Liver (tissue), 9 donors: ENCODE measurements around the gene ALKAL2. TPM values are rescaled to one million over a fixed set of nuclear protein-coding genes. Genes with fewer than 3 reads are reported as not detected.

Source experiments
- DNase-seq: peaks from one replicate; pipeline ENCODE4 v3.0.0-alpha.2; 2017; ENCODE audit warnings: low spot score
- H3K27ac ChIP-seq, 2 donors: one replicate each; pipeline ENCODE4 v1.7.0; 2013; ENCODE audit warnings: inconsistent platforms in 2 of 2, low read length in 2 of 2, control low read depth in 1 of 2, low read depth in 1 of 2, mild to moderate bottlenecking in 1 of 2
- H3K27me3 ChIP-seq, 4 donors: one replicate each; pipeline versions ENCODE4 v1.6.1 to v1.7.0; 2013; ENCODE audit warnings: low read length in 3 of 4, inconsistent platforms in 1 of 4, mild to moderate bottlenecking in 1 of 4, moderate library complexity in 1 of 4; ENCODE audit not compliant: control insufficient read depth in 4 of 4, insufficient read depth in 4 of 4
- H3K36me3 ChIP-seq, 4 donors: one replicate each; pipeline versions ENCODE4 v1.6.1 to v1.7.0; 2013; ENCODE audit warnings: low read length in 3 of 4, mild to moderate bottlenecking in 3 of 4, low read depth in 1 of 4, moderate library complexity in 1 of 4; ENCODE audit not compliant: control insufficient read depth in 4 of 4, insufficient read depth in 3 of 4
- H3K4me1 ChIP-seq, 4 donors: one replicate each; pipeline versions ENCODE4 v1.6.1 to v1.7.0; 2013; ENCODE audit warnings: low read length in 3 of 4, mild to moderate bottlenecking in 3 of 4, moderate library complexity in 1 of 4; ENCODE audit not compliant: control insufficient read depth in 4 of 4, insufficient read depth in 4 of 4
- H3K4me3 ChIP-seq, 3 donors: one replicate each; pipeline versions ENCODE4 v1.6.1 to v1.7.0; 2013; ENCODE audit warnings: low read length in 3 of 3, control low read depth in 1 of 3, low read depth in 1 of 3, mild to moderate bottlenecking in 1 of 3
- H3K9ac ChIP-seq, 2 donors: one replicate each; pipeline ENCODE4 v1.7.0; 2013; ENCODE audit warnings: low read length in 2 of 2, mild to moderate bottlenecking in 2 of 2, moderate library complexity in 2 of 2, control low read depth in 1 of 2, low read depth in 1 of 2
- H3K9me3 ChIP-seq, 4 donors: one replicate each; pipeline versions ENCODE4 v1.6.1 to v1.7.0; 2013; ENCODE audit warnings: low read length in 3 of 4; ENCODE audit not compliant: control insufficient read depth in 4 of 4
- ATF3 ChIP-seq: IDR thresholded peaks from 2 replicates; pipeline ENCODE4 v1.6.1; 2016; ENCODE audit warnings: antibody characterized with exemption
- CTCF ChIP-seq: fragments of 150-350 bp; IDR thresholded peaks from 2 replicates; pipeline ENCODE4 v1.5.1; 2017; ENCODE audit warnings: improper control_type of control experiment, low read depth, low read length; ENCODE audit not compliant: missing input control
- EGR1 ChIP-seq, 2 donors: IDR thresholded peaks; 2 replicates each; pipeline ENCODE4 v1.6.1; 2016 to 2018; ENCODE audit warnings: antibody characterized with exemption in 2 of 2, low read depth in 2 of 2
- FOXA1 ChIP-seq: IDR thresholded peaks from 2 replicates; pipeline ENCODE4 v1.6.1; 2016; ENCODE audit warnings: antibody characterized with exemption
- FOXA2 ChIP-seq: IDR thresholded peaks from 2 replicates; pipeline ENCODE4 v1.6.1; 2016; ENCODE audit warnings: antibody characterized with exemption
- GABPA ChIP-seq, 2 donors: IDR thresholded peaks in 1 of 2; conservative IDR thresholded peaks in 1 of 2; 2 replicates each; pipeline ENCODE4 v1.6.1; 2016; ENCODE audit warnings: antibody characterized with exemption in 2 of 2, mild to moderate bottlenecking in 1 of 2, moderate library complexity in 1 of 2
- HNF4A ChIP-seq, 2 donors: conservative IDR thresholded peaks; 2 replicates each; pipeline ENCODE4 v1.6.1; 2016; ENCODE audit warnings: antibody characterized with exemption in 2 of 2, mild to moderate bottlenecking in 2 of 2
- HNF4G ChIP-seq: IDR thresholded peaks from 2 replicates; pipeline ENCODE4 v1.6.1; 2016; ENCODE audit warnings: antibody characterized with exemption
- JUND ChIP-seq, 2 donors: IDR thresholded peaks; 2 replicates each; pipeline ENCODE4 v1.6.1; 2016; ENCODE audit warnings: antibody characterized with exemption in 2 of 2
- MAX ChIP-seq: IDR thresholded peaks from 2 replicates; pipeline ENCODE4 v1.6.1; 2016; ENCODE audit warnings: antibody characterized with exemption
- NR2F2 ChIP-seq: IDR thresholded peaks from 2 replicates; pipeline ENCODE4 v1.6.1; 2016; ENCODE audit warnings: antibody characterized with exemption
- REST ChIP-seq: IDR thresholded peaks from 2 replicates; pipeline ENCODE4 v1.6.1; 2016; ENCODE audit warnings: antibody characterized with exemption, mild to moderate bottlenecking
- RXRA ChIP-seq, 2 donors: IDR thresholded peaks; 2 replicates each; pipeline ENCODE4 v1.6.1; 2017 to 2018; ENCODE audit warnings: antibody characterized with exemption in 2 of 2, mild to moderate bottlenecking in 1 of 2
- SP1 ChIP-seq: IDR thresholded peaks from 2 replicates; pipeline ENCODE4 v1.6.1; 2018; ENCODE audit warnings: antibody characterized with exemption, mild to moderate bottlenecking
- TAF1 ChIP-seq: conservative IDR thresholded peaks from 2 replicates; pipeline ENCODE4 v1.6.1; 2016; ENCODE audit warnings: antibody characterized with exemption, mild to moderate bottlenecking
- YY1 ChIP-seq: IDR thresholded peaks from 2 replicates; pipeline ENCODE4 v1.6.1; 2016; ENCODE audit warnings: antibody characterized with exemption, mild to moderate bottlenecking
- WGBS: extraction: QIAGEN DNeasy Blood & Tissue Kit; methylation state at CpG from one replicate; pipeline ENCODE4 v1.1.7; 2013; 5-methylcytosine and 5-hydroxymethylcytosine counted together
- polyA plus RNA-seq, 2 donors: library from polyadenylated mRNA; stranded (reverse) in 1 of 2; unstranded in 1 of 2; fragments of 200-250 nt in 1 of 2; fragments of >200 nt in 1 of 2; fragmentation: Nextera tagmentation in 1 of 2; extraction: Ambion mirVana in 1 of 2; gene quantifications; one replicate each; pipeline versions ENCODE4 v1.2.1 to v1.2.3, GENCODE V29; 2013 to 2015
- total RNA-seq, 2 donors: library from RNA; depleted of rRNA; stranded (reverse); fragments of >200 nt; gene quantifications; one replicate each; pipeline ENCODE4 v1.2.3, GENCODE V29; 2014
- donor health status: healthy.
- donor health status: healthy.
- donor health status: healthy.
- donor health status: healthy.
- donor health status: healthy.

The ALKAL2 gene
- total and polyA plus RNA-seq, 4 donors = 1.6 to 3.1 (median 1.9) TPM; not detected in 1

GRCh38 chr2:314561-315336 is 26.9 kb upstream of the ALKAL2 start:
- WGBS = 92% methylated on average over 56 of the region's 56 CpGs
- Histone ChIP-seq H3K27me3 (no peaks in the 10 kb centered on the region), H3K4me1 (no peaks in the 10 kb centered on the region), H3K9me3 (no peaks in the 10 kb centered on the region), H3K9ac (no peak overlapping the region), H3K4me3 (no peak overlapping the region), H3K27ac (no peak overlapping the region), H3K36me3 (no peaks in the 10 kb centered on the region)
- DNase-seq = no peak
- no peak for TF ChIP-seq MAX
- no peak for TF ChIP-seq JUND (IDR thresholded peaks at IDR 0.05)
- no peak for TF ChIP-seq FOXA2
- TF ChIP-seq GABPA (IDR thresholded peaks at IDR 0.05 in 1 of 2, conservative IDR thresholded peaks at IDR 0.05 in 1 of 2) = no peak
- TF ChIP-seq NR2F2 = no peak
- TF ChIP-seq TAF1 = no peak
- TF ChIP-seq HNF4A (conservative IDR thresholded peaks at IDR 0.05) = no peak
- no peak for TF ChIP-seq SP1
- TF ChIP-seq EGR1 (IDR thresholded peaks at IDR 0.05; ENCODE audit: low read depth in 2 of 2) = no peak
- TF ChIP-seq REST = no peak
- no peak for TF ChIP-seq YY1
- TF ChIP-seq RXRA (IDR thresholded peaks at IDR 0.05) = no peak
- no peak for TF ChIP-seq ATF3
- TF ChIP-seq HNF4G = no peak

- Histone ChIP-seq H3K4me1 (no peaks in the 10 kb centered on the region), H3K27ac (no peak overlapping the region), H3K9ac (no peak overlapping the region), H3K27me3 (no peaks in the 10 kb centered on the region), H3K4me3 (no peak overlapping the region), H3K36me3 (no peaks in the 10 kb centered on the region), H3K9me3 (no peaks in the 10 kb centered on the region)
- TF ChIP-seq EGR1 (IDR thresholded peaks at IDR 0.05; ENCODE audit: low read depth in 2 of 2) = no peak
- TF ChIP-seq NR2F2 = no peak
- TF ChIP-seq FOXA1 = no peak
- WGBS = 77% methylated on average over 14 of the region's 14 CpGs
- DNase-seq = no peak
Observed at GRCh38 chr2:313991-314390, 26.1 kb upstream of the ALKAL2 start.

- Histone ChIP-seq H3K27ac (no peak overlapping the region), H3K4me1 (no peaks in the 10 kb centered on the region), H3K4me3 (no peak overlapping the region), H3K27me3 (no peaks in the 10 kb centered on the region), H3K9ac (no peak overlapping the region), H3K36me3 (no peaks in the 10 kb centered on the region), H3K9me3 (no peaks in the 10 kb centered on the region)
- TF ChIP-seq HNF4A (conservative IDR thresholded peaks at IDR 0.05) = no peak
- no peak for TF ChIP-seq RXRA (IDR thresholded peaks at IDR 0.05)
- no peak for TF ChIP-seq MAX
- no peak for TF ChIP-seq FOXA2
- no peak for TF ChIP-seq EGR1 (IDR thresholded peaks at IDR 0.05; ENCODE audit: low read depth in 2 of 2)
- no peak for TF ChIP-seq CTCF
- TF ChIP-seq HNF4G = no peak
- 85% methylated on average over 5 of the region's 5 CpGs for WGBS
- DNase-seq = no peak
Observed at GRCh38 chr2:310994-311393, 23.1 kb upstream of the ALKAL2 start.
